ENCODE data around the gene ATP8A2.

The ATP8A2 gene

DNA sequence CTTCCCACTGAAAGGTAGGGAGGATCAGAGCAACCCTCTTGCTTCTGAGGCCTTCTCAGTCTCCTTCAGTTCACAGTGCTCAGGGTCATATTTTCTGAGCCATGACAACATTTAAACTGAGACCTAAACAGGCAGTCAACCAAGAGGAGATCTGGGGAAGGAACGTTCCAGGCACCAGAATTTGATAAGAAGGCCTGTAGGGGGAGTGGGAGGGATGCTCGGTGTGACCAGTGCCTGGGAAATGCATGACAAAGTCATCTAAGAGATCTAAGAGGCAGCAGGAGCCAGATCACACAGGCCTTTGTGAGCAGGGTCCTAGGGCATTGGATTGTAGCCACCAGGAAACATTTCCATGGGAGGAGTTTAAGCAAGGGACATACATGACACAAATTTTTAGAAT is 608.5 kb downstream of the ATP8A2 start:
- Mint-ChIP-seq H3K36me3 (ENCODE audit: low read depth) (no peaks in the 10 kb centered on the region), H3K9me3 (peaks cover 4% of the 10 kb centered on the region), H3K27ac (peak overlapping the region; percentile 19), H3K4me1 (peaks cover 45% of the 10 kb centered on the region), H3K27me3 (ENCODE audit: low read depth, poor library complexity) (peaks cover 3% of the 10 kb centered on the region), H3K4me3 (no peak overlapping the region)
- DNase-seq, result peak; percentile 33
- TF ChIP-seq, protein P1, sequence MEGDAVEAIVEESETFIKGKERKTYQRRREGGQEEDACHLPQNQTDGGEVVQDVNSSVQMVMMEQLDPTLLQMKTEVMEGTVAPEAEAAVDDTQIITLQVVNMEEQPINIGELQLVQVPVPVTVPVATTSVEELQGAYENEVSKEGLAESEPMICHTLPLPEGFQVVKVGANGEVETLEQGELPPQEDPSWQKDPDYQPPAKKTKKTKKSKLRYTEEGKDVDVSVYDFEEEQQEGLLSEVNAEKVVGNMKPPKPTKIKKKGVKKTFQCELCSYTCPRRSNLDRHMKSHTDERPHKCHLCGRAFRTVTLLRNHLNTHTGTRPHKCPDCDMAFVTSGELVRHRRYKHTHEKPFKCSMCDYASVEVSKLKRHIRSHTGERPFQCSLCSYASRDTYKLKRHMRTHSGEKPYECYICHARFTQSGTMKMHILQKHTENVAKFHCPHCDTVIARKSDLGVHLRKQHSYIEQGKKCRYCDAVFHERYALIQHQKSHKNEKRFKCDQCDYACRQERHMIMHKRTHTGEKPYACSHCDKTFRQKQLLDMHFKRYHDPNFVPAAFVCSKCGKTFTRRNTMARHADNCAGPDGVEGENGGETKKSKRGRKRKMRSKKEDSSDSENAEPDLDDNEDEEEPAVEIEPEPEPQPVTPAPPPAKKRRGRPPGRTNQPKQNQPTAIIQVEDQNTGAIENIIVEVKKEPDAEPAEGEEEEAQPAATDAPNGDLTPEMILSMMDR (IDR thresholded peaks at IDR 0.05), result peak; percentile 41

DNA sequence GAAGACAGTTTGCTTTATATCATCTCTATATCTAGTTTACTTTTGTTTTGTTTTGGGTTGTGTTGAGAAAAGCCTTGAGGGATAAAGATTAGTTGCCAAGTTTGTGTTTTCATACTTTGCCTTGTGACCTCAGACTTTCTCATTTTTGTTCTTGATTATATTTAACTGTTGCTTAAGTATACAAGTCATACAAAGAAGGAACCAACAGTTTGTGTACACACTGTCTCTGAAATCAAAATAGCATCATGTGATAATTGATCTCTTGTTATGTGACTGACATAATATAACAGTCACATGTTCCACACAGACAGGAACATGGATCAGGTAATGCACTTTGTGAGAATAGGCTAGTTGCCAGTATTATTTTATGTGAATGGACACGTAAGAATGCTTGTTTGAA is 609.3 kb downstream of the ATP8A2 start:
- no peak overlapping the region for H3K4me3 Mint-ChIP-seq
- TF ChIP-seq, protein P1 (IDR thresholded peaks at IDR 0.05), result no peak
- peaks cover 3% of the 10 kb centered on the region for H3K27me3 Mint-ChIP-seq (ENCODE audit: low read depth, poor library complexity)
- no peak overlapping the region for H3K27ac Mint-ChIP-seq
- peaks cover 4% of the 10 kb centered on the region for H3K9me3 Mint-ChIP-seq
- H3K36me3 Mint-ChIP-seq (ENCODE audit: low read depth), result no peaks in the 10 kb centered on the region
- peaks cover 39% of the 10 kb centered on the region for H3K4me1 Mint-ChIP-seq
- DNase-seq, result no peak

DNA sequence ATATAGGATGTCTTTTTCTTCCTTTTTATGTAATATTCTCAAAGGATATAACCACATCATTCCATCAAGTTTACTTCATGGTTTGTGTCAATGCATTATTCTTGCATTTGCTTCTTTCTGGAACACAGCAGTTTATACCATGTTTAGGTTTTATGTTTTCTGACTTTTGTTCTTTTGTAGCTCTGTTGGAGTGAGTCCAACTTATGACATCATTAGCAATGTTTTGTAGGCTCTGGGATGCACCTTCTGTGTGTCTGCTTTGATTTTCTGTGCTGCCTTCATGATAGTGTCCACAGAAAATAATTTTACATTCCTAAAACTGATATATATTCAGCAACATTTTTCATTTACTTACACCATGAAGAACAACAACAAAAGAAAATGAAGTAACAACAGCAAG is 611.1 kb downstream of the ATP8A2 start:
- DNase-seq, result no peak
- H3K4me1 Mint-ChIP-seq, result peaks cover 20% of the 10 kb centered on the region
- H3K4me3 Mint-ChIP-seq, result no peak overlapping the region
- H3K9me3 Mint-ChIP-seq, result peaks cover 4% of the 10 kb centered on the region
- no peaks in the 10 kb centered on the region for H3K36me3 Mint-ChIP-seq (ENCODE audit: low read depth)
- TF ChIP-seq, protein P1 (IDR thresholded peaks at IDR 0.05), result no peak
- peaks cover 2% of the 10 kb centered on the region for H3K27me3 Mint-ChIP-seq (ENCODE audit: low read depth, poor library complexity)
- H3K27ac Mint-ChIP-seq, result no peak overlapping the region

DNA sequence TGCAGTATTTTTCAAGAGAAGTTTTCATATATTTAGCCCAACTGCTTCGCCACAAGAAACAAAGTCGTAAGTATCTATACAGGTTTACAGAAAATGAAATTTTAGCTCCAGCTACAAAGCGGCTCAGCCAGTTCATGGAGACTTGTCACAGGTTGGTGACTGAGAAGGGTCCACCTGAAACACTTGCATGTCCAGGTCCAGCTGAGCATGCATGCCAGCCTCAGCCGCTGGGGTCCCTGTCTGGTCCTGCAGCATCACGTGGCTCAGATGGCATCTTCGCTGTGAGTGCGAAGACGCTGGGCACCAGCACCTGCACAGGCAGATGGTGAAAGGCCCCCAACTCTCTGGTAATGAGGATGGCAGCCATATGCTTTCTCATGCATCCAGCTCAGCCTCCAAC is 616.2 kb downstream of the ATP8A2 start:
- H3K36me3 Mint-ChIP-seq (ENCODE audit: low read depth), result no peaks in the 10 kb centered on the region
- no peak overlapping the region for H3K4me3 Mint-ChIP-seq
- no peak overlapping the region for H3K27ac Mint-ChIP-seq
- H3K27me3 Mint-ChIP-seq (ENCODE audit: low read depth, poor library complexity), result peaks cover 6% of the 10 kb centered on the region
- peaks cover 4% of the 10 kb centered on the region for H3K9me3 Mint-ChIP-seq
- peaks cover 33% of the 10 kb centered on the region for H3K4me1 Mint-ChIP-seq
- DNase-seq, result no peak
- TF ChIP-seq, protein P1 (IDR thresholded peaks at IDR 0.05), result no peak

DNA sequence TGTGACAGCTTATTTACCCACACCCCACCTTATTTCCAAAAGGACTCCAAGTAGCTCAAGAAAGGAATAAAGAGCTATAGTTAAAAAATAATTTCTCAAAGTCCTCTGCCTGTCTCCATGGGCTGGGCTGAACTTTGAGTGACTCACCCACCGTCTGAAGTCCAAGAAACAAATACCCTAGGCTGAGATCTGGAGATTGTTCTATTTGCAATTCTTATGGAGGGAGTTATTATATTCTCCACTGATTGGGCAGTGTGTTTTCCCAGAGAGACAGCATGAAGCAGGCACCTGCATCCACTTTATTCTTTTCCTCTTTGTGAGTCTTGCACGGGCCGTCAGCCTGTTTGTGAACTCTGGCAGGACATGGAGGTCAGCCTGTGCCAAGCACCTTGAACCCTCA is 616.9 kb downstream of the ATP8A2 start:
- H3K9me3 Mint-ChIP-seq, result peaks cover 8% of the 10 kb centered on the region
- peaks cover 33% of the 10 kb centered on the region for H3K4me1 Mint-ChIP-seq
- peaks cover 6% of the 10 kb centered on the region for H3K27me3 Mint-ChIP-seq (ENCODE audit: low read depth, poor library complexity)
- H3K36me3 Mint-ChIP-seq (ENCODE audit: low read depth), result peaks cover under 1% of the 10 kb centered on the region
- DNase-seq, result no peak
- H3K27ac Mint-ChIP-seq, result no peak overlapping the region
- TF ChIP-seq, protein P1 (IDR thresholded peaks at IDR 0.05), result no peak
- H3K4me3 Mint-ChIP-seq, result no peak overlapping the region

DNA sequence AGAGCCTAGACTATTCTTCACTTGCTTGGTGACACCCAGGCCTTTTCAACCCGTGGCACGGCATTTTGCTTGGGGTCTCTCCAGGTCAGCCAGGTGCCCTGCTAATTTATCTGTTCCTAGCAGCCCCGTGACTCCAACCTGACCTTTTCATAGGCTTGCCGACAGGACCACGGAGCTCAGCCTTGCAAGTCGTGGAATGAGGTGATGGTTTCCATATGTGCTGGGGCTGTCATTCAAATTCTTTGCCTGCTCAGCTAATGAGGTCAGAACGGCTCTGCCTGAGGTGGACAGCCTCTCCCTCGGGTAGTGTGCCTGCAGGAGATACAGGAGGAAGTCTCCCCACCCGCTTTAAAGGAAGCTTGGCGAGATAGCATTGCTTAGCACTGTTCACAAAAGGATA is 619.0 kb downstream of the ATP8A2 start:
- Mint-ChIP-seq H3K4me1 (peaks cover 33% of the 10 kb centered on the region), H3K27ac (peak overlapping the region; percentile 86), H3K36me3 (ENCODE audit: low read depth) (peaks cover 18% of the 10 kb centered on the region), H3K27me3 (ENCODE audit: low read depth, poor library complexity) (peaks cover 6% of the 10 kb centered on the region), H3K4me3 (no peak overlapping the region), H3K9me3 (peaks cover 28% of the 10 kb centered on the region)
- TF ChIP-seq, protein P1 (IDR thresholded peaks at IDR 0.05), result no peak
- DNase-seq, result peak; percentile 31

Data from nephron progenitor cell (in vitro differentiated cells).